Spleen (tissue), 7 donors: ENCODE data around the gene ZNF236.
"Not testable (repeated sequence)": the region's sequence is repeated elsewhere in the genome, so short reads cannot be mapped to it uniquely, and the experiment has no call there.

Experiments
- CTCF ChIP-seq, 11 experiments: fragments of 200-600 bp in 7 of 11; fragments of 450-650 bp in 4 of 11; sonication (generic) in 4 of 11; IDR thresholded peaks in 8 of 11; conservative IDR thresholded peaks in 3 of 11; 1 replicate in 7 of 11; 2 replicates in 4 of 11; pipeline versions ENCODE4 v1.4.0 to v1.8.0; 2016 to 2021; ENCODE audit warnings: antibody characterized with exemption in 11 of 11, inconsistent platforms in 4 of 11, mild to moderate bottlenecking in 1 of 11
- POLR2A ChIP-seq, 3 donors: fragments of 450-650 bp; IDR thresholded peaks; one replicate each; pipeline ENCODE4 v1.5.1; 2017; ENCODE audit warnings: antibody characterized with exemption in 3 of 3, mild to moderate bottlenecking in 1 of 3
- POLR2AphosphoS5 ChIP-seq, 3 donors: sonication (generic); formaldehyde crosslinking; IDR thresholded peaks; one replicate each; pipeline ENCODE4 v1.5.1; 2017; ENCODE audit warnings: antibody characterized with exemption in 3 of 3
- donor health status: DM: no; HTN: no; CAD: no; lungs with moderate emphysema.
- donor health status: DM: no; HTN: no; CAD: no.
- donor health status: DM: no; HTN: no; CAD: no.

GRCh38 chr18:77018650-77019049 lies 196.3 kb downstream of the ZNF236 start:
- not testable (repeated sequence) for TF ChIP-seq CTCF (IDR thresholded peaks at IDR 0.05 in 8 of 11, conservative IDR thresholded peaks at IDR 0.05 in 3 of 11); POLR2A (IDR thresholded peaks at IDR 0.05); POLR2AphosphoS5 (IDR thresholded peaks at IDR 0.05)
